ENCODE results near the gene PTTG1IP. TPM values are rescaled to one million over a fixed set of nuclear protein-coding genes. Genes with fewer than 3 reads are reported as not detected.
A peak's percentile ranks its signal among the peaks of the same experiment; 100 is the strongest.

The PTTG1IP gene
- total RNA-seq, 4 donors from 2014 or later: 217 to 419 (median 313) TPM

GRCh38 chr21:44911384-44912157, 38.1 kb upstream of the PTTG1IP start:
- Histone ChIP-seq H3K36me3 (no peaks in the 10 kb centered on the region), H3K4me3 (no peak overlapping the region), H3K9me3 (no peaks in the 10 kb centered on the region), H3K27me3 (no peaks in the 10 kb centered on the region), H3K4me1 (peaks cover 0 to 58% (median 10%) of the 10 kb centered on the region in 3 donors), H3K27ac (peak overlapping the region in 3 of 4 donors; percentile 41 to 85 (median 44))
- 30% methylated on average over 5 of the region's 19 CpGs; no CpG with 5 or more reads in 1 of the 2 donors for WGBS, 2 donors (ENCODE audit: low coverage in 1 of 2)
- TF ChIP-seq EP300 (IDR thresholded peaks at IDR 0.05) (no peak), POLR2AphosphoS5 (IDR thresholded peaks at IDR 0.05) (peak; percentile 37), POLR2A (IDR thresholded peaks at IDR 0.05) (no peak), CTCF (IDR thresholded peaks at IDR 0.05) (peak in 3 of 4 experiments; percentile 12 to 67 (median 34))
- ATAC-seq: peak; percentile 88

DNA sequence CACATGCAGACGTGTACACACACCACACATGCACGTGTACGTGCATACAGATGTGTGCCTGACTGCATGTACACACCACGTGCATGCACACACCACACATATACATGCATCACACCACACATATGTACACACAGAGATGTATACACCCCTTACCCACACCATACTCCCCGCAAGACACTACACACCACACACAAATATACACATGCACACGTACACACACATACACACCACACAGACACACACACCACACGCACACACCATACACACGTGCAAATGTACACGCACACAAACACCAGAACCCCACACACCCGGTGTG, 37.5 kb upstream of the PTTG1IP start:
- no peaks in the 10 kb centered on the region for H3K9me3 ChIP-seq
- peak overlapping the region in 1 of 4 donors; percentile 85 for H3K27ac ChIP-seq
- no peaks in the 10 kb centered on the region for H3K36me3 ChIP-seq
- WGBS, 2 donors (ENCODE audit: low coverage in 1 of 2): 58 to 73% methylated on average over 5 of the region's 10 CpGs
- no peak for ATAC-seq
- TF ChIP-seq POLR2A (IDR thresholded peaks at IDR 0.05) (no peak), POLR2AphosphoS5 (IDR thresholded peaks at IDR 0.05) (no peak), CTCF (IDR thresholded peaks at IDR 0.05) (no peak), EP300 (IDR thresholded peaks at IDR 0.05) (no peak)
- H3K4me1 ChIP-seq: peaks cover 0 to 58% (median 10%) of the 10 kb centered on the region in 3 donors
- H3K27me3 ChIP-seq: no peaks in the 10 kb centered on the region
- H3K4me3 ChIP-seq: no peak overlapping the region

GRCh38 chr21:44910229-44911067, 37.0 kb upstream of the PTTG1IP start:
- H3K27ac ChIP-seq: peak overlapping the region in 1 of 4 donors; percentile 85
- ATAC-seq: no peak
- no peaks in the 10 kb centered on the region for H3K36me3 ChIP-seq
- no CpG with 5 or more reads among the region's 27 CpGs for WGBS, 2 donors (ENCODE audit: low coverage in 1 of 2)
- no peak for TF ChIP-seq POLR2A (IDR thresholded peaks at IDR 0.05)
- no peak for TF ChIP-seq EP300 (IDR thresholded peaks at IDR 0.05)
- H3K27me3 ChIP-seq: no peaks in the 10 kb centered on the region
- no peak overlapping the region for H3K4me3 ChIP-seq
- no peaks in the 10 kb centered on the region for H3K9me3 ChIP-seq
- peaks cover 0 to 58% (median 10%) of the 10 kb centered on the region in 3 donors for H3K4me1 ChIP-seq

DNA sequence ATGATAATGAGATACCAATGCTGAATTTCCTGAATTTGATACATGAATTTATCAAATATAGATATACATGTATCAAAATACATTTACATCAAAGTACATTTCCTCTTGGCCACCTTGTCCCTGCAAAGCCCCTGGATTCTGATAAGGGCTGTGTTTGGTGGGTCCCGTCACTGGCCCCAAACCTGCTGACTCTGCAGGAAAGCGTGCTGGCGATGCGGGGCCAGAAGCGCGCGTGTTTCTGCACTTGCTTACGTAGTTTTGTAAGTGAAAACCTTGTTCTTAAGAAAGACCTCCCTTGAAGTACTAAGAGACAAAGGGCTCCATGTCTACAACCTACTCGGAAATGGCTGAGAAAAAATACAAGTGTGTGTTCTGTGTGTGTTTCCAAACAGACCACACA, 36.2 kb upstream of the PTTG1IP start:
- no peak for ATAC-seq

More for the DNA sequence above, 36.2 kb upstream of the PTTG1IP start:
- WGBS, 2 donors (ENCODE audit: low coverage in 1 of 2): no CpG with 5 or more reads among the region's 9 CpGs
- Histone ChIP-seq H3K4me1 (peaks cover 0 to 58% (median 10%) of the 10 kb centered on the region in 3 donors), H3K4me3 (no peak overlapping the region), H3K27me3 (no peaks in the 10 kb centered on the region), H3K27ac (peak overlapping the region in 1 of 4 donors; percentile 85), H3K9me3 (no peaks in the 10 kb centered on the region), H3K36me3 (no peaks in the 10 kb centered on the region)
- TF ChIP-seq POLR2A (IDR thresholded peaks at IDR 0.05) (no peak), CTCF (IDR thresholded peaks at IDR 0.05) (no peak), POLR2AphosphoS5 (IDR thresholded peaks at IDR 0.05) (no peak), EP300 (IDR thresholded peaks at IDR 0.05) (no peak)
